Measurements from ENCODE around the gene TMEM14C. TPM values are rescaled to one million over a fixed set of nuclear protein-coding genes. Genes with fewer than 3 reads are reported as not detected.
A peak's percentile ranks its signal among the peaks of the same experiment; 100 is the strongest.

The TMEM14C gene
- polyA plus RNA-seq, 1 donor, result 144 TPM

DNA sequence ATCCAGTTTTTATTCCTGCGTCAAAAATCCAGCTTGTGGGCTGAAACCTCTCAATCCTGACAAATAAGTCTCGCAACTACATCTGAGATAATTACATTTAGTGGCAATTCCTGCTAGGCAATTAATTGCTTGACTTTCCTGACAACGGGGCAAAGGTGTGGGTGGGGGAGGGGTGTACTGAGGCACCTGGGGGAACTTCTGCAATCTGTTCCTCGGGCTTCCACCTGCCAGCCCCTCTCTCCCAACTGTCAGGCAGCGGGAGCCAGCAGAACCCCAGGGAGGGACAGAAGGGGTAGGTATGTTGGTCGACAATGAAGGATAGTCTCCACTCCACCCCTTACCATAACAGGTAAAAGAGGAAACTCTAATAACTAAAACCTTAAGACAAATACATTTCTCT is 35.3 kb upstream of the TMEM14C start:
- peak; percentile 54 to 79 for DNase-seq
- H3K27me3 ChIP-seq (ENCODE audit: control insufficient read depth, insufficient read depth, low read length), result no peaks in the 10 kb centered on the region
- no peaks in the 10 kb centered on the region for H3K9me3 ChIP-seq (ENCODE audit: control insufficient read depth, low read depth, low read length)
- no CpG with 5 or more reads among the region's 6 CpGs for WGBS (ENCODE audit: insufficient coverage, low lambda C conversion rate)
- peak overlapping the region; percentile 17 for H3K27ac ChIP-seq (ENCODE audit: low read length)
- peaks cover 3% of the 10 kb centered on the region for H3K36me3 ChIP-seq (ENCODE audit: control insufficient read depth, insufficient read depth, low read length)
- peak overlapping the region; percentile 27 for H3K4me3 ChIP-seq (ENCODE audit: low read length)
- peaks cover 26% of the 10 kb centered on the region for H3K4me1 ChIP-seq (ENCODE audit: control insufficient read depth, insufficient read depth, low read length)

GRCh38 chr6:10690651-10691445 is 32.0 kb upstream of the TMEM14C start:
- Histone ChIP-seq H3K4me1 (ENCODE audit: control insufficient read depth, insufficient read depth, low read length) (peaks cover 22% of the 10 kb centered on the region), H3K27me3 (ENCODE audit: control insufficient read depth, insufficient read depth, low read length) (no peaks in the 10 kb centered on the region), H3K36me3 (ENCODE audit: control insufficient read depth, insufficient read depth, low read length) (no peaks in the 10 kb centered on the region), H3K27ac (ENCODE audit: low read length) (no peak overlapping the region), H3K4me3 (ENCODE audit: low read length) (no peak overlapping the region), H3K9me3 (ENCODE audit: control insufficient read depth, low read depth, low read length) (no peaks in the 10 kb centered on the region)
- DNase-seq, result peak in 1 of 2 donors; percentile 38
- WGBS (ENCODE audit: insufficient coverage, low lambda C conversion rate), result 40% methylated on average over 1 of the region's 15 CpGs

- no peak overlapping the region for H3K27ac ChIP-seq (ENCODE audit: low read length)
- H3K4me3 ChIP-seq (ENCODE audit: low read length), result peak overlapping the region; percentile 90
- peaks cover 14% of the 10 kb centered on the region for H3K4me1 ChIP-seq (ENCODE audit: control insufficient read depth, insufficient read depth, low read length)
- DNase-seq, result peak in 1 of 2 donors; percentile 10
- WGBS (ENCODE audit: insufficient coverage, low lambda C conversion rate), result 100% methylated on average over 1 of the region's 8 CpGs
- H3K9me3 ChIP-seq (ENCODE audit: control insufficient read depth, low read depth, low read length), result no peaks in the 10 kb centered on the region
- no peaks in the 10 kb centered on the region for H3K27me3 ChIP-seq (ENCODE audit: control insufficient read depth, insufficient read depth, low read length)
- peaks cover 9% of the 10 kb centered on the region for H3K36me3 ChIP-seq (ENCODE audit: control insufficient read depth, insufficient read depth, low read length)
Measured at GRCh38 chr6:10692965-10693538, 29.8 kb upstream of the TMEM14C start.

- Histone ChIP-seq H3K4me3 (ENCODE audit: low read length) (peak within 1 kb of the TSS; percentile 90), H3K27me3 (ENCODE audit: control insufficient read depth, insufficient read depth, low read length) (no peaks in the 10 kb centered on the region), H3K36me3 (ENCODE audit: control insufficient read depth, insufficient read depth, low read length) (peaks cover 20% of the 10 kb centered on the region), H3K9me3 (ENCODE audit: control insufficient read depth, low read depth, low read length) (no peaks in the 10 kb centered on the region), H3K4me1 (ENCODE audit: control insufficient read depth, insufficient read depth, low read length) (peaks cover 11% of the 10 kb centered on the region), H3K27ac (ENCODE audit: low read length) (peak within 1 kb of the TSS; percentile 99)
- 0% methylated on average over 7 of the region's 53 CpGs for WGBS (ENCODE audit: insufficient coverage, low lambda C conversion rate)
- peak; percentile 95 to 98 for DNase-seq
Measured at GRCh38 chr6:10694302-10695085, 28.4 kb upstream of the TMEM14C start, which contains the start of the genes C6orf52 and PAK1IP1. Gene C6orf52 (minus strand): TSS chr6:10694616. CDS start chr6:10687550, 7,066 bp downstream. Gene PAK1IP1 (plus strand): TSS chr6:10694972. CDS start chr6:10694986, 14 bp downstream.

DNA sequence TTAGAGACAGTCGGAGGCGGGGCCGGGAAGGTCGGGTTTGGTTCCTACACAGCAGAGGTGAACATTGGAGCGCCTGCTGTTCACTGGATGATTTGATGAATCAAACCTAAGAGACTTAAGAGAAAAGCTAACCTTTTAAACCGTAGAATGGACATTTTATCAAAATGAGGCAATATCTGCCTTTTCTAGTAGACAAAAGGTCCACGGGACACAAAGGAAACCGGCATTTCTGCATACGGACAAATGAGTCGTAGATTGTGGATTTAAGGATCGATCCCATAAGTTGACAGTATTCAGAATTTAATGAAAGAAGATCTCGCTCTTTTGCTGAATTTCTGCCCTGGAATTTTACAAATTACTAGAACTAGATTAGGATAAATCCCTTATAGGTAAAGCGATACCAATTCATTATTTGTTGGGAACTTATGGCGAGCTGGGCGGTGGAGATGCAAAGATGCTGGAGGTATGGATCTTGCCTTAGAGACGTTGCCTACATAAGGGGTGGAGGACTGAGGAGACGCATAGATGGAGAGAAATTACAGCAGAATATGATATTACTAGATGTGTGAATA is 27.7 kb upstream of the TMEM14C start:
- peaks cover 8% of the 10 kb centered on the region for H3K4me1 ChIP-seq (ENCODE audit: control insufficient read depth, insufficient read depth, low read length)
- 0% methylated on average over 9 of the region's 17 CpGs for WGBS (ENCODE audit: insufficient coverage, low lambda C conversion rate)

DNA sequence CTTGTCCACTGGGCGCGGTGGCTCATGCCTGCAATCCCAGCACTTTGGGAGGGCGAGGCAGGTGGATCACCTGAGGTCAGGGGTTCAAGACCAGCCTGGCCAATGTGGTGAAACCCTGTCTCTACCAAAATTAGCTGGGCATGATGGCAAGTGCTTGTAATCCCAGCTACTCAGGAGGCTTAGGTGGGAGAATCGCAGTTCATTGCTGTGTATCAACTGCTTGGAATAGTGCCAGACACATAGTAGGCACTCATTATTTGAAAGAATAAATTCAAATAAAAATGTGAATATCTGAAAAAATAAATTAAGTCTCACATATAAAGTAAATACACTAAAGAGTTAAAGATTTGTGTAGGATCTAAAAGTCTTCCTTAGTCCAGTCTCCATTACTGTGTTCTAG is 26.2 kb upstream of the TMEM14C start:
- peaks cover 32% of the 10 kb centered on the region for H3K36me3 ChIP-seq (ENCODE audit: control insufficient read depth, insufficient read depth, low read length)
- H3K27ac ChIP-seq (ENCODE audit: low read length), result no peak overlapping the region
- H3K27me3 ChIP-seq (ENCODE audit: control insufficient read depth, insufficient read depth, low read length), result no peaks in the 10 kb centered on the region
- no peak for DNase-seq
- no CpG with 5 or more reads among the region's 4 CpGs for WGBS (ENCODE audit: insufficient coverage, low lambda C conversion rate)
- H3K9me3 ChIP-seq (ENCODE audit: control insufficient read depth, low read depth, low read length), result no peaks in the 10 kb centered on the region
- H3K4me3 ChIP-seq (ENCODE audit: low read length), result no peak overlapping the region
- peaks cover 6% of the 10 kb centered on the region for H3K4me1 ChIP-seq (ENCODE audit: control insufficient read depth, insufficient read depth, low read length)

More for the DNA sequence above, 27.7 kb upstream of the TMEM14C start:
- no peak for DNase-seq
- Histone ChIP-seq H3K27me3 (ENCODE audit: control insufficient read depth, insufficient read depth, low read length) (no peaks in the 10 kb centered on the region), H3K36me3 (ENCODE audit: control insufficient read depth, insufficient read depth, low read length) (peaks cover 25% of the 10 kb centered on the region), H3K27ac (ENCODE audit: low read length) (peak overlapping the region; percentile 99), H3K4me3 (ENCODE audit: low read length) (peak overlapping the region; percentile 90), H3K9me3 (ENCODE audit: control insufficient read depth, low read depth, low read length) (no peaks in the 10 kb centered on the region)

DNA sequence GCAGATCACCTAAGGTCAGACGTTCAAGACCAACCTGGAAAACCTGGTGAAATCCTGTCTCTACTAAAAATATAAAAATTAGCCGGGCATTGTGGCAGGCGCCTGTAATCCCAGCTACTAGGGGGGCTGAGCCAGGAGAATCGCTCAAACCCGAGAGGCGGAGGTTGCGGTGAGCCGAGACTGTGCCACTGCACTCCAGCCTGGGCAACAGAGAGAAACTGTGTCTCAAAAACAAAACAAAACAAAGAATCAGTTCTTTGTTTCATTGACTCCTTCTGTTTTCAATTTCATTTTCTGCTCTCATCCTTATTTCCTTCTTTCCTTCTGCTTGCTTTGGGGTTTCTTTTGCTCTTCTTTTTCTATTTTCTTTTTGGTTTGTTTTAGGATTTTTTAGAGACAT is 8.9 kb upstream of the TMEM14C start:
- Histone ChIP-seq H3K27me3 (ENCODE audit: control insufficient read depth, insufficient read depth, low read length) (no peaks in the 10 kb centered on the region), H3K27ac (ENCODE audit: low read length) (no peak overlapping the region), H3K36me3 (ENCODE audit: control insufficient read depth, insufficient read depth, low read length) (peaks cover 7% of the 10 kb centered on the region), H3K4me3 (ENCODE audit: low read length) (no peak overlapping the region), H3K9me3 (ENCODE audit: control insufficient read depth, low read depth, low read length) (no peaks in the 10 kb centered on the region), H3K4me1 (ENCODE audit: control insufficient read depth, insufficient read depth, low read length) (no peaks in the 10 kb centered on the region)
- WGBS (ENCODE audit: insufficient coverage, low lambda C conversion rate), result 92% methylated on average over 6 of the region's 8 CpGs
- DNase-seq, result no peak

- Histone ChIP-seq H3K9me3 (ENCODE audit: control insufficient read depth, low read depth, low read length) (peaks cover 5% of the 10 kb centered on the region), H3K4me3 (ENCODE audit: low read length) (peak overlapping the region; percentile 63), H3K27ac (ENCODE audit: low read length) (peak overlapping the region; percentile 84), H3K4me1 (ENCODE audit: control insufficient read depth, insufficient read depth, low read length) (peaks cover 12% of the 10 kb centered on the region), H3K27me3 (ENCODE audit: control insufficient read depth, insufficient read depth, low read length) (no peaks in the 10 kb centered on the region), H3K36me3 (ENCODE audit: control insufficient read depth, insufficient read depth, low read length) (no peaks in the 10 kb centered on the region)
- DNase-seq, result no peak
- 100% methylated on average over 1 of the region's 8 CpGs for WGBS (ENCODE audit: insufficient coverage, low lambda C conversion rate)
Measured at GRCh38 chr6:10719296-10719963, 3.4 kb upstream of the TMEM14C start.

GRCh38 chr6:10719964-10720264 is 3.0 kb upstream of the TMEM14C start:
- Histone ChIP-seq H3K4me3 (ENCODE audit: low read length) (peak overlapping the region; percentile 63), H3K27ac (ENCODE audit: low read length) (peak overlapping the region; percentile 84), H3K36me3 (ENCODE audit: control insufficient read depth, insufficient read depth, low read length) (peaks cover 2% of the 10 kb centered on the region), H3K4me1 (ENCODE audit: control insufficient read depth, insufficient read depth, low read length) (peaks cover 16% of the 10 kb centered on the region), H3K27me3 (ENCODE audit: control insufficient read depth, insufficient read depth, low read length) (no peaks in the 10 kb centered on the region), H3K9me3 (ENCODE audit: control insufficient read depth, low read depth, low read length) (peaks cover 5% of the 10 kb centered on the region)
- peak in 1 of 2 donors; percentile 31 for DNase-seq
- no CpG with 5 or more reads among the region's 21 CpGs for WGBS (ENCODE audit: insufficient coverage, low lambda C conversion rate)
